Tibial nerve (tissue), 4 donors: ENCODE data around the gene EXOC3L1. TPM values are rescaled to one million over a fixed set of nuclear protein-coding genes. Genes with fewer than 3 reads are reported as not detected.

ENCODE experiments used
- DNase-seq, 2 donors: peaks; one replicate each; pipeline ENCODE4 v3.0.0-alpha.2; 2019; ENCODE audit warnings: low spot score in 2 of 2
- H3K27ac ChIP-seq, 4 donors: fragments of 200-600 bp; sonication (generic) in 3 of 4; one replicate each; pipeline ENCODE4 v1.5.1; 2017 to 2019; ENCODE audit warnings: mild to moderate bottlenecking in 1 of 4
- H3K27me3 ChIP-seq, 2 donors: fragments of 200-600 bp; sonication (generic) in 1 of 2; one replicate each; pipeline versions ENCODE4 v1.5.1 to v1.6.0; 2017 to 2019
- H3K36me3 ChIP-seq, 3 donors: fragments of 200-600 bp; sonication (generic); one replicate each; pipeline ENCODE4 v1.5.1; 2018 to 2019
- H3K4me1 ChIP-seq, 4 donors: fragments of 200-600 bp; sonication (generic) in 3 of 4; one replicate each; pipeline ENCODE4 v1.5.1; 2017 to 2019
- H3K4me3 ChIP-seq, 4 donors: fragments of 200-600 bp; sonication (generic) in 3 of 4; one replicate each; pipeline ENCODE4 v1.5.1; 2017 to 2019; ENCODE audit warnings: mild to moderate bottlenecking in 1 of 4, moderate library complexity in 1 of 4
- H3K9me3 ChIP-seq, 4 donors: fragments of 200-600 bp; sonication (generic) in 3 of 4; one replicate each; pipeline ENCODE4 v1.5.1; 2017 to 2019
- EP300 ChIP-seq, 2 donors: sonication (generic); formaldehyde crosslinking; IDR thresholded peaks; one replicate each; pipeline ENCODE4 v1.6.1; 2017; ENCODE audit warnings: antibody characterized with exemption in 2 of 2, mild to moderate bottlenecking in 1 of 2
- POLR2A ChIP-seq, 2 donors: fragments of 450-650 bp; IDR thresholded peaks; one replicate each; pipeline ENCODE4 v1.6.1; 2017; ENCODE audit warnings: antibody characterized with exemption in 2 of 2, mild to moderate bottlenecking in 2 of 2, moderate library complexity in 2 of 2
- WGBS, 2 donors: methylation state at CpG; one replicate each; pipeline ENCODE4 v1.1.5; 2018; 5-methylcytosine and 5-hydroxymethylcytosine counted together
- total RNA-seq, 4 donors: library from RNA; depleted of rRNA; stranded (reverse); fragments of >200 nt; gene quantifications; one replicate each; pipeline ENCODE4 v1.1.0, GENCODE V29; 2016
- TF ChIP-seq, protein P1 (sequence below), 5 experiments: fragments of 200-600 bp in 3 of 5; fragments of 450-650 bp in 2 of 5; sonication (generic) in 3 of 5; IDR thresholded peaks; one replicate each; pipeline ENCODE4 v1.5.1; 2016 to 2019; ENCODE audit warnings: antibody characterized with exemption in 5 of 5, mild to moderate bottlenecking in 3 of 5, moderate library complexity in 2 of 5

Gene EXOC3L1
- total RNA-seq, 4 donors from 2014 or later = 0.66 to 3.9 (median 2.6) TPM

GRCh38 chr16:67156143-67156844 is 33.6 kb downstream of the EXOC3L1 start:
- no peak overlapping the region for H3K27ac ChIP-seq
- no peaks in the 10 kb centered on the region for H3K9me3 ChIP-seq
- peaks cover 0 to 44% (median 17%) of the 10 kb centered on the region in 4 donors for H3K4me1 ChIP-seq
- peaks cover 0 to 14% of the 10 kb centered on the region in 2 donors for H3K27me3 ChIP-seq
- no peaks in the 10 kb centered on the region for H3K36me3 ChIP-seq
- TF ChIP-seq EP300 (IDR thresholded peaks at IDR 0.05) = no peak
- TF ChIP-seq, protein P1, sequence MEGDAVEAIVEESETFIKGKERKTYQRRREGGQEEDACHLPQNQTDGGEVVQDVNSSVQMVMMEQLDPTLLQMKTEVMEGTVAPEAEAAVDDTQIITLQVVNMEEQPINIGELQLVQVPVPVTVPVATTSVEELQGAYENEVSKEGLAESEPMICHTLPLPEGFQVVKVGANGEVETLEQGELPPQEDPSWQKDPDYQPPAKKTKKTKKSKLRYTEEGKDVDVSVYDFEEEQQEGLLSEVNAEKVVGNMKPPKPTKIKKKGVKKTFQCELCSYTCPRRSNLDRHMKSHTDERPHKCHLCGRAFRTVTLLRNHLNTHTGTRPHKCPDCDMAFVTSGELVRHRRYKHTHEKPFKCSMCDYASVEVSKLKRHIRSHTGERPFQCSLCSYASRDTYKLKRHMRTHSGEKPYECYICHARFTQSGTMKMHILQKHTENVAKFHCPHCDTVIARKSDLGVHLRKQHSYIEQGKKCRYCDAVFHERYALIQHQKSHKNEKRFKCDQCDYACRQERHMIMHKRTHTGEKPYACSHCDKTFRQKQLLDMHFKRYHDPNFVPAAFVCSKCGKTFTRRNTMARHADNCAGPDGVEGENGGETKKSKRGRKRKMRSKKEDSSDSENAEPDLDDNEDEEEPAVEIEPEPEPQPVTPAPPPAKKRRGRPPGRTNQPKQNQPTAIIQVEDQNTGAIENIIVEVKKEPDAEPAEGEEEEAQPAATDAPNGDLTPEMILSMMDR (IDR thresholded peaks at IDR 0.05) = no peak
- TF ChIP-seq POLR2A (IDR thresholded peaks at IDR 0.05) = no peak
- H3K4me3 ChIP-seq = no peak overlapping the region
- 44 to 49% methylated on average over 15 of the region's 15 CpGs for WGBS, 2 donors
- DNase-seq = no peak

DNA sequence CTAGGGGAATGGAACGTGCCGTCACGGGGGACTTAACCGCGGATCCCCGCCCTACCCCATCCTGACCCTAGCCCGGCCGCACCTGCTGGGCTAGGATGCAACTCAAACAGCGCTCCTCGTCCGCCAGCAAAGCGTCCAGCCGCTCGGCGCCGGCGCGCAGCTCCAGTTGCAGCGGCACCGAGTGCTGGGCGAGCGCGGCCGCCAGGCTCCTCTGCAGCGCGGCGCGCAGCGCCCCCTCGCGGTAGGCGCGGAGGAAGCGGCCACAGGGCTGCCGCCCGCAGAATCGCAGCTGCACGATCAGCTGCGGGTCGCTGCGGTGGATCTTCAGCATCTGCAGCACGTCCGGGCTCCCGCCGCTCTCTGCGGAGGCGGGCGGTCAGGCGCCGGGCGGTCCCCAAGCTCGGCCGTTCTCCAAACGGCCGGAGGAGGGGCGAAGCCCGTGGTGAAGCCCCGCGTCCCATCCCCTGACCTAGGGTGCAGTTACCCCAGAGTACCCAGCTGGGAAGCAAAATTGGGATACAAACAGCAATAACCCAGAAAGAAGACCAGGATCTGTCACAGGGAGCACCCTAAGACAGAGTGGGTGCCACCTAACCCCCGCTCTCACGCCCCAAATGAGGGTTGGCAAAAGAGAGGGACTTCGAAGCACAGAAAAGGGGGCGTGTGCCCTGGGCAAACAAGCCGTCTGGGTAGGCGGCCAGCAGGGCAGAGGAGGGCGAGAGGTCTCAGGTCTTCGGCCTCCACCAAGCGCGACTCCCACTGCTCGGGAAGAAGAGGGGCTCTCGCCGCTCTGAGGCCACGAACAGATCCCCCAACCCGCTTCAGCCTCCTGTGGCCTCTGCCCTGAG is 34.4 kb downstream of the EXOC3L1 start:
- no peaks in the 10 kb centered on the region for H3K36me3 ChIP-seq
- H3K9me3 ChIP-seq = no peaks in the 10 kb centered on the region
- peak; percentile 58 to 60 for DNase-seq
- 11 to 15% methylated on average over 31 to 39 of the region's 74 CpGs for WGBS, 2 donors
- TF ChIP-seq, protein P1 (IDR thresholded peaks at IDR 0.05) = peak; percentile 94 to 100 (median 99)
- TF ChIP-seq EP300 (IDR thresholded peaks at IDR 0.05) = no peak
- no peak for TF ChIP-seq POLR2A (IDR thresholded peaks at IDR 0.05)
- H3K27me3 ChIP-seq = peaks cover 0 to 14% of the 10 kb centered on the region in 2 donors
- peaks cover 0 to 44% (median 20%) of the 10 kb centered on the region in 4 donors for H3K4me1 ChIP-seq
- peak overlapping the region in 2 of 4 donors; percentile 30 to 31 for H3K4me3 ChIP-seq
- H3K27ac ChIP-seq = no peak overlapping the region

GRCh38 chr16:67154578-67155294 is 35.2 kb downstream of the EXOC3L1 start:
- DNase-seq = no peak
- Histone ChIP-seq H3K4me3 (peak overlapping the region in 2 of 4 donors; percentile 30 to 31), H3K4me1 (peaks cover 0 to 45% (median 23%) of the 10 kb centered on the region in 4 donors), H3K27ac (no peak overlapping the region), H3K9me3 (no peaks in the 10 kb centered on the region), H3K36me3 (peaks cover 0 to 1% (median 0%) of the 10 kb centered on the region in 3 donors), H3K27me3 (peaks cover 0 to 17% of the 10 kb centered on the region in 2 donors)
- 10 to 27% methylated on average over 23 to 61 of the region's 61 CpGs for WGBS, 2 donors
- TF ChIP-seq, protein P1 (IDR thresholded peaks at IDR 0.05) = no peak
- TF ChIP-seq EP300 (IDR thresholded peaks at IDR 0.05) (no peak), POLR2A (IDR thresholded peaks at IDR 0.05) (no peak)

DNA sequence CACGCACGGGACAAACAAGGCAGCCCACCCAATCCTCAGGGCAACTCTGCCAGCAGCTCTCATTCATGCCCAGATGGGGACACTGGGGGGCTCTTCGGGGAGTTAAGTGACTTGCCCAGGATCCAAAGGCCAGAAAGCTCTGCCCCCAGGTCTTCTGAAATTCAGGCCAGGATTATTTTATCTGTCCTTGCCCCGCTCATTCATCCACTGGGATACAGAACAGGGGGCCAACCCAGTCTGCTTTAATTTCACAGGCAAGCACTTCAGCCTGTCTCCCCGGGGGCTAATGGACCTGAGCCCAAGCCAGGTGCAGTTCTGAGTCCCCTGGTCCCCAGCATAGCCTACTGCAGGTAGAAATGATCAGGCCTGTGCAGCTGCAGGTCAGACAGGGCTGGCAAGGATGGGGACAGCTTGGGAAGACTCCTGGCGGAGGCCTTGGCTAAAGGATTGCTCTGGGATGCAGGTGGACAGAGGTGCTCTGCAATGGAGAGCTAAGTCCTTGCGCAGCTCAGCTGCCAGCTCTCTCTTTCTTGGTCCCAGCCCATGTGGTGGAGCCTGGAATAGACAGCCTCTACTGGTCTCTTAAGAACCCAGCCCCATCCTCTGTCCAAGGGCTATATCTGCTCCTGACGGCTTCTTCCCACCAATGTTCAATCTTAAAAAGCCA is 38.4 kb downstream of the EXOC3L1 start:
- Histone ChIP-seq H3K9me3 (no peaks in the 10 kb centered on the region), H3K4me1 (peaks cover 0 to 38% (median 19%) of the 10 kb centered on the region in 4 donors), H3K27ac (peak overlapping the region in 2 of 4 donors; percentile 78 to 87), H3K4me3 (peak overlapping the region in 1 of 4 donors; percentile 67), H3K27me3 (peaks cover 0 to 23% of the 10 kb centered on the region in 2 donors), H3K36me3 (peaks cover 0 to 33% (median 0%) of the 10 kb centered on the region in 3 donors)
- TF ChIP-seq POLR2A (IDR thresholded peaks at IDR 0.05) = no peak
- TF ChIP-seq EP300 (IDR thresholded peaks at IDR 0.05) = no peak
- TF ChIP-seq, protein P1 (IDR thresholded peaks at IDR 0.05) = no peak
- WGBS, 2 donors = 54 to 58% methylated on average over 4 to 8 of the region's 8 CpGs
- no peak for DNase-seq
